HepG2 (cell line): ENCODE results near the gene C1R. TPM values are rescaled to one million over a fixed set of nuclear protein-coding genes. Genes with fewer than 3 reads are reported as not detected.

ENCODE experiments used
- AFF4 ChIP-seq: sonication (generic); formaldehyde crosslinking; IDR thresholded peaks from 2 replicates; pipeline ENCODE4 v1.4.0; 2020; ENCODE audit warnings: missing genetic modification reagents
- CBX2 ChIP-seq, 2 experiments: fragments of 200-600 bp in 1 of 2; sonication (generic); formaldehyde crosslinking in 1 of 2; IDR thresholded peaks; 2 replicates each; pipeline versions ENCODE4 v1.7.0 to v1.8.1; 2018 to 2022; ENCODE audit warnings: low read depth in 2 of 2, low read length in 1 of 2, mild to moderate bottlenecking in 1 of 2, missing genetic modification reagents in 1 of 2
- FOXM1 ChIP-seq: sonication (generic); formaldehyde crosslinking; IDR thresholded peaks from 2 replicates; pipeline ENCODE4 v1.5.0; 2020; ENCODE audit warnings: missing genetic modification reagents
- IKZF1 ChIP-seq: fragments of 450-650 bp; IDR thresholded peaks from 2 replicates; pipeline ENCODE4 v1.7.1; 2016
- KAT7 ChIP-seq: IDR thresholded peaks from 2 replicates; pipeline ENCODE4 v1.6.1; 2018; ENCODE audit warnings: borderline replicate concordance, missing compliant biosample characterization
- KLF9 ChIP-seq: IDR thresholded peaks from 2 replicates; pipeline ENCODE4 v1.6.1; 2016; ENCODE audit warnings: low read depth
- LCORL ChIP-seq, 2 experiments: fragments of 450-650 bp in 1 of 2; sonication (generic) in 1 of 2; formaldehyde crosslinking in 1 of 2; IDR thresholded peaks; 2 replicates each; pipeline versions ENCODE4 v1.5.0 to v1.6.1; 2017 to 2020; ENCODE audit warnings: antibody characterized with exemption in 1 of 2, missing genetic modification reagents in 1 of 2
- MTA3 ChIP-seq: sonication (generic); formaldehyde crosslinking; IDR thresholded peaks from 2 replicates; pipeline ENCODE4 v1.4.0; 2020; ENCODE audit warnings: missing genetic modification reagents
- MYC ChIP-seq: sonication (generic); formaldehyde crosslinking; IDR thresholded peaks from 2 replicates; pipeline ENCODE4 v1.9.0; 2021; ENCODE audit warnings: missing genetic modification reagents, borderline replicate concordance
- NFKB2 ChIP-seq: sonication (generic); formaldehyde crosslinking; IDR thresholded peaks from 2 replicates; pipeline ENCODE4 v1.4.0; 2020; ENCODE audit warnings: missing genetic modification reagents, borderline replicate concordance
- SAP130 ChIP-seq: IDR thresholded peaks from 2 replicates; pipeline ENCODE4 v1.6.1; 2016; ENCODE audit warnings: low read depth
- ZBTB34 ChIP-seq: sonication (generic); formaldehyde crosslinking; IDR thresholded peaks from 2 replicates; pipeline ENCODE4 v1.8.0; 2022; ENCODE audit warnings: mild to moderate bottlenecking, missing genetic modification reagents
- ZNF160 ChIP-seq: sonication (generic); formaldehyde crosslinking; IDR thresholded peaks from 2 replicates; pipeline ENCODE4 v1.8.0; 2022; ENCODE audit warnings: mild to moderate bottlenecking, inconsistent platforms, missing genetic modification reagents
- ZNF790 ChIP-seq: sonication (generic); formaldehyde crosslinking; IDR thresholded peaks from 2 replicates; pipeline ENCODE4 v1.8.0; 2022; ENCODE audit warnings: missing genetic modification reagents, mild to moderate bottlenecking, borderline replicate concordance
- ZSCAN12 ChIP-seq: sonication (generic); formaldehyde crosslinking; IDR thresholded peaks from 2 replicates; pipeline ENCODE4 v1.9.0; 2021; ENCODE audit warnings: mild to moderate bottlenecking, missing genetic modification reagents
- ZSCAN29 ChIP-seq: sonication (generic); formaldehyde crosslinking; conservative IDR thresholded peaks from 2 replicates; pipeline ENCODE4 v1.4.0; 2020; ENCODE audit warnings: mild to moderate bottlenecking, missing genetic modification reagents
- polyA plus RNA-seq, 8 experiments: library from polyadenylated mRNA; depleted of rRNA in 3 of 8; stranded (reverse) in 7 of 8; unstranded in 1 of 8; fragments of >200 nt; fragmentation: Illumina TruSeq in 4 of 8; extraction: Trizol in 4 of 8; gene quantifications; 2 replicates each; pipeline versions ENCODE4 v1.2.1 to v1.2.3, GENCODE V29; 2011 to 2016; ENCODE audit warnings: low read depth in 4 of 8, missing spikeins in 1 of 8, mixed read lengths in 1 of 8; ENCODE audit not compliant: insufficient read depth in 1 of 8
- total RNA-seq, 5 experiments: library from RNA; depleted of rRNA; stranded (reverse); fragments of >200 nt; fragmentation: Illumina TruSeq; extraction: Trizol; gene quantifications; 2 replicates each; pipeline ENCODE4 v1.2.3, GENCODE V29; 2016; ENCODE audit warnings: low read depth in 1 of 5
- TF ChIP-seq, protein P1 (sequence below): sonication (generic); formaldehyde crosslinking; IDR thresholded peaks from 2 replicates; pipeline ENCODE4 v1.4.0; 2020; ENCODE audit warnings: mild to moderate bottlenecking, missing genetic modification reagents
- TF ChIP-seq, protein P2 (sequence below): sonication (generic); formaldehyde crosslinking; IDR thresholded peaks from 2 replicates; pipeline ENCODE4 v1.8.1; 2023; ENCODE audit warnings: missing genetic modification reagents, mild to moderate bottlenecking, borderline replicate concordance

Gene C1R
- total and polyA plus RNA-seq, 2 of the 13 experiments (the other 11 are each of a cell fraction or from before 2014, with no cell fraction given), result 3.5 to 6.5 TPM

GRCh38 chr12:7108003-7108795 lies 16.0 kb upstream of the C1R start (continued):
- TF ChIP-seq, protein P1, sequence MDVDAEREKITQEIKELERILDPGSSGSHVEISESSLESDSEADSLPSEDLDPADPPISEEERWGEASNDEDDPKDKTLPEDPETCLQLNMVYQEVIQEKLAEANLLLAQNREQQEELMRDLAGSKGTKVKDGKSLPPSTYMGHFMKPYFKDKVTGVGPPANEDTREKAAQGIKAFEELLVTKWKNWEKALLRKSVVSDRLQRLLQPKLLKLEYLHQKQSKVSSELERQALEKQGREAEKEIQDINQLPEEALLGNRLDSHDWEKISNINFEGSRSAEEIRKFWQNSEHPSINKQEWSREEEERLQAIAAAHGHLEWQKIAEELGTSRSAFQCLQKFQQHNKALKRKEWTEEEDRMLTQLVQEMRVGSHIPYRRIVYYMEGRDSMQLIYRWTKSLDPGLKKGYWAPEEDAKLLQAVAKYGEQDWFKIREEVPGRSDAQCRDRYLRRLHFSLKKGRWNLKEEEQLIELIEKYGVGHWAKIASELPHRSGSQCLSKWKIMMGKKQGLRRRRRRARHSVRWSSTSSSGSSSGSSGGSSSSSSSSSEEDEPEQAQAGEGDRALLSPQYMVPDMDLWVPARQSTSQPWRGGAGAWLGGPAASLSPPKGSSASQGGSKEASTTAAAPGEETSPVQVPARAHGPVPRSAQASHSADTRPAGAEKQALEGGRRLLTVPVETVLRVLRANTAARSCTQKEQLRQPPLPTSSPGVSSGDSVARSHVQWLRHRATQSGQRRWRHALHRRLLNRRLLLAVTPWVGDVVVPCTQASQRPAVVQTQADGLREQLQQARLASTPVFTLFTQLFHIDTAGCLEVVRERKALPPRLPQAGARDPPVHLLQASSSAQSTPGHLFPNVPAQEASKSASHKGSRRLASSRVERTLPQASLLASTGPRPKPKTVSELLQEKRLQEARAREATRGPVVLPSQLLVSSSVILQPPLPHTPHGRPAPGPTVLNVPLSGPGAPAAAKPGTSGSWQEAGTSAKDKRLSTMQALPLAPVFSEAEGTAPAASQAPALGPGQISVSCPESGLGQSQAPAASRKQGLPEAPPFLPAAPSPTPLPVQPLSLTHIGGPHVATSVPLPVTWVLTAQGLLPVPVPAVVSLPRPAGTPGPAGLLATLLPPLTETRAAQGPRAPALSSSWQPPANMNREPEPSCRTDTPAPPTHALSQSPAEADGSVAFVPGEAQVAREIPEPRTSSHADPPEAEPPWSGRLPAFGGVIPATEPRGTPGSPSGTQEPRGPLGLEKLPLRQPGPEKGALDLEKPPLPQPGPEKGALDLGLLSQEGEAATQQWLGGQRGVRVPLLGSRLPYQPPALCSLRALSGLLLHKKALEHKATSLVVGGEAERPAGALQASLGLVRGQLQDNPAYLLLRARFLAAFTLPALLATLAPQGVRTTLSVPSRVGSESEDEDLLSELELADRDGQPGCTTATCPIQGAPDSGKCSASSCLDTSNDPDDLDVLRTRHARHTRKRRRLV (CRISPR knock-in tag), result peak; percentile 67; the same call in 1 of the 2 replicates
- TF ChIP-seq FOXM1 (CRISPR knock-in tag), result no peak
- TF ChIP-seq AFF4 (CRISPR knock-in tag), result peak; percentile 81
- TF ChIP-seq KAT7 (CRISPR knock-in tag), result peak; percentile 35; the same call in 1 of the 2 replicates
- peak; percentile 81; the same call in 1 of the 2 replicates for TF ChIP-seq MYC (CRISPR knock-in tag)
- TF ChIP-seq KLF9 (CRISPR knock-in tag), result peak; percentile 62; the same call in 1 of the 2 replicates
- no peak for TF ChIP-seq LCORL (IDR thresholded peaks at IDR 0.05)
- TF ChIP-seq LCORL (CRISPR knock-in tag; IDR thresholded peaks at IDR 0.05), result peak; percentile 94
- no peak for TF ChIP-seq MTA3 (CRISPR knock-in tag)
- no peak for TF ChIP-seq IKZF1
- TF ChIP-seq ZNF160 (CRISPR knock-in tag), result no peak
- peak; percentile 71 for TF ChIP-seq SAP130 (CRISPR knock-in tag)
- TF ChIP-seq CBX2 (IDR thresholded peaks at IDR 0.05; ENCODE audit: low read depth, low read length), result no peak
- no peak for TF ChIP-seq CBX2 (CRISPR knock-in tag; IDR thresholded peaks at IDR 0.05; ENCODE audit: low read depth)
- TF ChIP-seq ZBTB34 (CRISPR knock-in tag), result peak; percentile 85
- no peak for TF ChIP-seq ZSCAN29
- TF ChIP-seq ZNF790, result no peak
- TF ChIP-seq, protein P2, sequence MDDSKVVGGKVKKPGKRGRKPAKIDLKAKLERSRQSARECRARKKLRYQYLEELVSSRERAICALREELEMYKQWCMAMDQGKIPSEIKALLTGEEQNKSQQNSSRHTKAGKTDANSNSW (CRISPR knock-in tag), result no peak
- TF ChIP-seq NFKB2, result peak; percentile 69; the same call in 1 of the 2 replicates
- 0 out of 2 replicates have a peak, but pooled peaks have one; percentile 43 for TF ChIP-seq ZSCAN12
